CD4-positive, alpha-beta T cell (primary cell): Measurements from ENCODE around the gene ZBTB11. TPM values are rescaled to one million over a fixed set of nuclear protein-coding genes. Genes with fewer than 3 reads are reported as not detected.
A peak's percentile ranks its signal among the peaks of the same experiment; 100 is the strongest.

Experiments used
- ATAC-seq: fragments of 200-7000 bp; cut with Tn5 transposase; one replicate; pipeline ENCODE4 v1.10.0; 2022; ENCODE audit warnings: mild to moderate bottlenecking; ENCODE audit not compliant: poor library complexity
- CTCF ChIA-PET: fragments of 350-600 bp; sonication (Branson Sonifier 250); formaldehyde crosslinking; loops from one replicate; lab custom pipeline; 2021; ENCODE audit warnings: antibody characterized with exemption, inconsistent platforms; lab: Charles Lee
- POLR2A ChIA-PET: fragments of 350-600 bp; sonication (Branson Sonifier 250); formaldehyde crosslinking; loops from one replicate; lab custom pipeline; 2021; ENCODE audit warnings: antibody characterized with exemption, inconsistent platforms; lab: Charles Lee
- DNase-seq, 14 experiments: peaks; one replicate each; pipeline ENCODE4 v3.0.0-alpha.2; 2013 to 2020; ENCODE audit warnings: mixed read lengths in 2 of 14
- H3K27ac ChIP-seq, 2 donors: one replicate each; pipeline versions ENCODE4 v1.5.1 to v1.7.0; 2013; ENCODE audit warnings: low read length in 2 of 2, low read depth in 1 of 2, mild to moderate bottlenecking in 1 of 2
- H3K27me3 ChIP-seq, 2 experiments: 1 replicate in 1 of 2; 2 replicates in 1 of 2; pipeline versions ENCODE4 v1.6.1 to v1.7.0; 2013; ENCODE audit warnings: low read length in 2 of 2, control low read depth in 1 of 2, mild to moderate bottlenecking in 1 of 2, moderate library complexity in 1 of 2; ENCODE audit not compliant: insufficient read depth in 2 of 2, control insufficient read depth in 1 of 2
- H3K36me3 ChIP-seq: one replicate; pipeline ENCODE4 v1.6.1; 2013; ENCODE audit warnings: low read length, control low read depth; ENCODE audit not compliant: insufficient read depth
- H3K4me1 ChIP-seq: one replicate; pipeline ENCODE4 v1.6.1; 2013; ENCODE audit warnings: low read length, control low read depth; ENCODE audit not compliant: insufficient read depth
- H3K4me3 ChIP-seq: one replicate; pipeline ENCODE4 v1.5.1; 2013; ENCODE audit warnings: mild to moderate bottlenecking, low read length, moderate library complexity
- H3K9me3 ChIP-seq, 2 experiments: 1 replicate in 1 of 2; 2 replicates in 1 of 2; pipeline versions ENCODE4 v1.6.1 to v1.7.0; 2013; ENCODE audit warnings: low read length in 2 of 2, mild to moderate bottlenecking in 2 of 2, control low read depth in 1 of 2, moderate library complexity in 1 of 2; ENCODE audit not compliant: control insufficient read depth in 1 of 2, insufficient read depth in 1 of 2
- H3K27ac Mint-ChIP-seq: one replicate; pipeline ENCODE4 v1.8.0; 2020; ENCODE audit warnings: mixed read lengths
- H3K27me3 Mint-ChIP-seq: one replicate; pipeline ENCODE4 v1.8.0; 2021; ENCODE audit warnings: mixed read lengths
- H3K36me3 Mint-ChIP-seq: one replicate; pipeline ENCODE4 v1.8.0; 2021; ENCODE audit warnings: low read depth, mixed read lengths
- H3K4me1 Mint-ChIP-seq: one replicate; pipeline ENCODE4 v1.8.0; 2021; ENCODE audit warnings: low read depth, mixed read lengths
- H3K4me3 Mint-ChIP-seq: one replicate; pipeline ENCODE4 v1.8.0; 2020; ENCODE audit warnings: mild to moderate bottlenecking, mixed read lengths
- H3K9me3 Mint-ChIP-seq: one replicate; pipeline ENCODE4 v1.8.0; 2020; ENCODE audit warnings: mixed read lengths
- intact Hi-C, 2 experiments: fragments of 100-400 bp; cut with DNase I in 1 of 2; cut with micrococcal nuclease in 1 of 2; formaldehyde crosslinking; loops; one replicate each; pipeline versions ENCODE4 v1.15.1 to v1.9.0; 2023 to 2025; cut with DNase I, micrococcal nuclease
- polyA plus RNA-seq, 2 donors: library from polyadenylated mRNA; unstranded; fragments of 120-200 nt; gene quantifications; one replicate each; pipeline ENCODE4 v1.2.1, GENCODE V29; 2013
- total RNA-seq, 174 experiments: library from RNA in 2 of 174; stranded (reverse) in 2 of 174; gene quantifications; one replicate each; pipeline ENCODE4 v1.2.3 and lab custom pipeline; 2021 to 2026
- TF ChIP-seq, protein P1 (sequence below): fragments of 200-600 bp; IDR thresholded peaks from one replicate; pipeline ENCODE4 v1.8.0; 2022; ENCODE audit warnings: antibody characterized with exemption, mild to moderate bottlenecking

Gene ZBTB11, protein sequence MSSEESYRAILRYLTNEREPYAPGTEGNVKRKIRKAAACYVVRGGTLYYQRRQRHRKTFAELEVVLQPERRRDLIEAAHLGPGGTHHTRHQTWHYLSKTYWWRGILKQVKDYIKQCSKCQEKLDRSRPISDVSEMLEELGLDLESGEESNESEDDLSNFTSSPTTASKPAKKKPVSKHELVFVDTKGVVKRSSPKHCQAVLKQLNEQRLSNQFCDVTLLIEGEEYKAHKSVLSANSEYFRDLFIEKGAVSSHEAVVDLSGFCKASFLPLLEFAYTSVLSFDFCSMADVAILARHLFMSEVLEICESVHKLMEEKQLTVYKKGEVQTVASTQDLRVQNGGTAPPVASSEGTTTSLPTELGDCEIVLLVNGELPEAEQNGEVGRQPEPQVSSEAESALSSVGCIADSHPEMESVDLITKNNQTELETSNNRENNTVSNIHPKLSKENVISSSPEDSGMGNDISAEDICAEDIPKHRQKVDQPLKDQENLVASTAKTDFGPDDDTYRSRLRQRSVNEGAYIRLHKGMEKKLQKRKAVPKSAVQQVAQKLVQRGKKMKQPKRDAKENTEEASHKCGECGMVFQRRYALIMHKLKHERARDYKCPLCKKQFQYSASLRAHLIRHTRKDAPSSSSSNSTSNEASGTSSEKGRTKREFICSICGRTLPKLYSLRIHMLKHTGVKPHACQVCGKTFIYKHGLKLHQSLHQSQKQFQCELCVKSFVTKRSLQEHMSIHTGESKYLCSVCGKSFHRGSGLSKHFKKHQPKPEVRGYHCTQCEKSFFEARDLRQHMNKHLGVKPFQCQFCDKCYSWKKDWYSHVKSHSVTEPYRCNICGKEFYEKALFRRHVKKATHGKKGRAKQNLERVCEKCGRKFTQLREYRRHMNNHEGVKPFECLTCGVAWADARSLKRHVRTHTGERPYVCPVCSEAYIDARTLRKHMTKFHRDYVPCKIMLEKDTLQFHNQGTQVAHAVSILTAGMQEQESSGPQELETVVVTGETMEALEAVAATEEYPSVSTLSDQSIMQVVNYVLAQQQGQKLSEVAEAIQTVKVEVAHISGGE
- total RNA-seq (10 to 100 TPM; 73.5 to 76.6 TPM), total RNA-seq (lab: John Stamatoyannopoulos, UW) (74.8 to 292 (median 156) reads per million in 172 experiments)
- polyA plus RNA-seq (2013, experiment 1 of 2): 30.4 TPM
- 37.4 TPM for polyA plus RNA-seq (2013, experiment 2 of 2)

DNA sequence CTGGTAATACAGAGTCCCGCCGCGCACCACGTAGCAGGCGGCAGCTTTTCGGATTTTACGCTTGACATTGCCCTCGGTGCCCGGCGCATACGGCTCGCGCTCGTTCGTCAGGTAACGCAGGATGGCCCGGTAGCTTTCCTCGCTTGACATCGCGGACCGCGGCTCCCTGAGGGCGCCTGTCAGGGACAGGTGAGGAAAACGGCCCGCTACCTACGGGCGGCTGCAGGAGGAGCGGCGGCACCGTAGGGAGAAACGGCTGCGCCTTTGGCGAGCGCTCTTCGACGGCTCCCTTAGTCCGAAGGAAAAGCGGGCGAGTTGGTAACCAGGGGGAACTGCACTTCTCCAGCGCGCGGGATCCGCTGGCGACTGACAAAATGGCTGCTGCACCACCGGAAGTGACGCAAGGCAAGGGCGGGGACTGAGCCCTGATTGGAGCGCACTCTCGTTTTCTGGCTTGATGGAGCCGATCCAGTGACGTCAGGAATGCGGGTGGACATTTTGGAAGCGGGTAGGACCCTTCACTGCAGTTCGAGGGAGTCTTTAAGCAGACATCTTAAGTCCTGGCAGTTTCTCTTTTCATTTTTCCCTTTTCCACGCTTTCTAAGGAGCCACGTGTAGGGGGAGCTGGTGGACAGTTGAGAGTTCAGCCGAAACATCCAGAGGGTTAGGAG is at the start of gene ZBTB11:
Gene ZBTB11 (minus strand): TSS at position 368 of the 671 bp plus-strand sequence. CDS start 218 bp downstream, at position 150.
- intact Hi-C loops: loop anchor here (1.0 to 5.0 kb wide), 4 partner anchors 9 to 103 kb away; partner anchors contain the start of genes RPL24 (in 2 of the 2), NXPE3 (in 1 of the 2) and PCNP (in 1 of the 2)
- Histone ChIP-seq H3K36me3 (peaks cover 22% of the 10 kb centered on the region), H3K9me3 (no peaks in the 10 kb centered on the region), H3K4me3 (peak within 1 kb of the TSS; percentile 71), H3K27ac (peak within 1 kb of the TSS; percentile 97 to 99), H3K27me3 (no peaks in the 10 kb centered on the region), H3K4me1 (peaks cover 36% of the 10 kb centered on the region)
- Mint-ChIP-seq H3K4me1 (peaks cover 60% of the 10 kb centered on the region), H3K36me3 (peaks cover 65% of the 10 kb centered on the region), H3K9me3 (no peaks in the 10 kb centered on the region), H3K27me3 (peaks cover 3% of the 10 kb centered on the region), H3K27ac (peak within 1 kb of the TSS; percentile 100), H3K4me3 (peak within 1 kb of the TSS; percentile 98)
- ATAC-seq (peak; percentile 67), DNase-seq (peak; percentile 99 to 100 (median 100))
- ChIA-PET CTCF (interaction anchor here (0.6 to 3.4 kb wide), 8 partner anchors 9 to 500 kb away, joined by 3 to 29 read pairs (median 4); partner anchors contain the start of genes CEP97, PCNP and RPL24), POLR2A (interaction anchor here (0.7 to 5.2 kb wide), 23 partner anchors 9 to 1859 kb away, joined by 3 to 140 read pairs (median 6); partner anchors contain the start of genes CEP97, CMSS1, NFKBIZ and NXPE3)
- TF ChIP-seq, protein P1, sequence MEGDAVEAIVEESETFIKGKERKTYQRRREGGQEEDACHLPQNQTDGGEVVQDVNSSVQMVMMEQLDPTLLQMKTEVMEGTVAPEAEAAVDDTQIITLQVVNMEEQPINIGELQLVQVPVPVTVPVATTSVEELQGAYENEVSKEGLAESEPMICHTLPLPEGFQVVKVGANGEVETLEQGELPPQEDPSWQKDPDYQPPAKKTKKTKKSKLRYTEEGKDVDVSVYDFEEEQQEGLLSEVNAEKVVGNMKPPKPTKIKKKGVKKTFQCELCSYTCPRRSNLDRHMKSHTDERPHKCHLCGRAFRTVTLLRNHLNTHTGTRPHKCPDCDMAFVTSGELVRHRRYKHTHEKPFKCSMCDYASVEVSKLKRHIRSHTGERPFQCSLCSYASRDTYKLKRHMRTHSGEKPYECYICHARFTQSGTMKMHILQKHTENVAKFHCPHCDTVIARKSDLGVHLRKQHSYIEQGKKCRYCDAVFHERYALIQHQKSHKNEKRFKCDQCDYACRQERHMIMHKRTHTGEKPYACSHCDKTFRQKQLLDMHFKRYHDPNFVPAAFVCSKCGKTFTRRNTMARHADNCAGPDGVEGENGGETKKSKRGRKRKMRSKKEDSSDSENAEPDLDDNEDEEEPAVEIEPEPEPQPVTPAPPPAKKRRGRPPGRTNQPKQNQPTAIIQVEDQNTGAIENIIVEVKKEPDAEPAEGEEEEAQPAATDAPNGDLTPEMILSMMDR: no peak

DNA sequence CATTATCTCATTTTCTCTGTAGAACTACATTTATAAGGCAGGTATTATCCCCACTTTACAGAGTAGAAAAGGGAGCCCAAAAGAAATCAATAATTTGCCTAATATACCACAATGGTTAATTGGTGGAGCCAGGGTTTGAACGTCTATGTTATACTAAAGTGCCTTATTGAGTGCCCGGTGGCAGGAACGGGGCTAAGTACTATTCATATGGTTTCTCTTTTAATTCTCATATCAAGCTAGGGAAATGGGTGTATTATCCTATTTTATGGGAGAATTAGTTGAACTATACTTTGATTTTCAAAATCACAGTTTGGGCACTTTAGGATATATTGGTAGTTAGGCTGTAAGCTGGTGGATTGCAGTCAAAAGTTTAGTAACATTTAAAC is 49.0 kb upstream of the ZBTB11 start:
- Mint-ChIP-seq H3K4me1 (peaks cover 38% of the 10 kb centered on the region), H3K36me3 (peaks cover 56% of the 10 kb centered on the region)
- TF ChIP-seq, protein P1: no peak

More for the DNA sequence above, 49.0 kb upstream of the ZBTB11 start:
- Histone ChIP-seq H3K36me3 (peaks cover 27% of the 10 kb centered on the region), H3K4me1 (peaks cover 38% of the 10 kb centered on the region), H3K27ac (no peak overlapping the region), H3K9me3 (no peaks in the 10 kb centered on the region), H3K4me3 (peak overlapping the region; percentile 99), H3K27me3 (no peaks in the 10 kb centered on the region)
- H3K4me3 Mint-ChIP-seq: peak overlapping the region; percentile 97
- CTCF ChIA-PET: no interaction called here
- ATAC-seq (no peak), DNase-seq (no peak)
- POLR2A ChIA-PET: interaction anchor here (0.5 to 2.8 kb wide), 4 partner anchors 39 to 79 kb away, joined by 4 to 51 read pairs (median 19); partner anchors contain the start of genes NXPE3, RPL24 and ZBTB11
- intact Hi-C loops: loop anchor here (2.0 to 5.0 kb wide), 4 partner anchors 31 to 1329 kb away; partner anchors contain the start of genes NXPE3 (in 1 of the 2) and ZBTB11 (in 1 of the 2)
- no peaks in the 10 kb centered on the region for H3K9me3 Mint-ChIP-seq
- no peaks in the 10 kb centered on the region for H3K27me3 Mint-ChIP-seq
- peak overlapping the region; percentile 89 for H3K27ac Mint-ChIP-seq
